ENCODE measurements around the gene PIEZO2.

Gene PIEZO2

DNA sequence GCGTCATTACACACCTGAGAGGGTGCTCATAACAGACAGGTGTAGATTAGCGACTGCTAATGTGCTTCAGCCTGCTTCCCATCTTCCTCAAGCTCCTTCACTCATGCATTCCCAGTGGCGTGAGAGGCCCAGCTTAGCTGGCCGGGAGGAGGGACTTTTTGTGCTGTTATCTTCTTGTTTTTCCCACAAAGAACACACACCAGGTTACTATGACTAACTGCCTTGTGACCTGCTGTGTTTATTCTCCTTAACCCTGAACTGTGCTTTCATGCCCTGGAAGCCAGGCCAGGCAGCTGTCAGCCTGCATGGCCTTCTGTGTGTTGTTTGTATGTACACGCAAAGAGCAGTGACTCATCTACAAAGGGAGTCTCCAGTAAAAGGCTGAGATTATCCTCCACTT is 143.8 kb downstream of the PIEZO2 start:
- no peaks in the 10 kb centered on the region for H3K36me3 Mint-ChIP-seq (ENCODE audit: low read depth)
- H3K27ac Mint-ChIP-seq, result peak overlapping the region in 1 of 3 experiments; percentile 38
- H3K4me3 Mint-ChIP-seq, result no peak overlapping the region
- TF ChIP-seq, protein P1, sequence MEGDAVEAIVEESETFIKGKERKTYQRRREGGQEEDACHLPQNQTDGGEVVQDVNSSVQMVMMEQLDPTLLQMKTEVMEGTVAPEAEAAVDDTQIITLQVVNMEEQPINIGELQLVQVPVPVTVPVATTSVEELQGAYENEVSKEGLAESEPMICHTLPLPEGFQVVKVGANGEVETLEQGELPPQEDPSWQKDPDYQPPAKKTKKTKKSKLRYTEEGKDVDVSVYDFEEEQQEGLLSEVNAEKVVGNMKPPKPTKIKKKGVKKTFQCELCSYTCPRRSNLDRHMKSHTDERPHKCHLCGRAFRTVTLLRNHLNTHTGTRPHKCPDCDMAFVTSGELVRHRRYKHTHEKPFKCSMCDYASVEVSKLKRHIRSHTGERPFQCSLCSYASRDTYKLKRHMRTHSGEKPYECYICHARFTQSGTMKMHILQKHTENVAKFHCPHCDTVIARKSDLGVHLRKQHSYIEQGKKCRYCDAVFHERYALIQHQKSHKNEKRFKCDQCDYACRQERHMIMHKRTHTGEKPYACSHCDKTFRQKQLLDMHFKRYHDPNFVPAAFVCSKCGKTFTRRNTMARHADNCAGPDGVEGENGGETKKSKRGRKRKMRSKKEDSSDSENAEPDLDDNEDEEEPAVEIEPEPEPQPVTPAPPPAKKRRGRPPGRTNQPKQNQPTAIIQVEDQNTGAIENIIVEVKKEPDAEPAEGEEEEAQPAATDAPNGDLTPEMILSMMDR (IDR thresholded peaks at IDR 0.05; ENCODE audit: unreplicated experiment in 3 of 3), result no peak
- no peaks in the 10 kb centered on the region for H3K27me3 Mint-ChIP-seq (ENCODE audit: low read depth)
- H3K9me3 Mint-ChIP-seq, result peaks cover 4% of the 10 kb centered on the region
- H3K4me1 Mint-ChIP-seq, result peaks cover 23% of the 10 kb centered on the region

DNA sequence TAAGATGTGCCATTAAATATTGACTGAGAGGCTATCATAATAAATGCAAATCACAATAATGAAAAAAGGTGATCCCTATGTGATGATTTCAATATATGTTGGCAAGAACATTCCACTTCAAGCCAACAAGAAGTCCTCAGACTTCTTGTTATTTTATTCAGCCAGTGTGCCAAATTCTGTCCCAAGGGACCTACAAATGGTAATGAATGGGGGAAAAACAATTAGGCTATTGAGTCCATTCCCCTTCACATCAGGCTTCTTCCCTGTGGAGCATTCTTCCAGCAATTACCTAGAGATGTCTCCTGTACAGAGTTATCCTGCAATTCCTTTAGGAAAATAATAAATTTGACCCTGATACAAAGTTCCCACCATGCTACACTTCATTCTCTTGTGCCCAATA is 144.4 kb downstream of the PIEZO2 start:
- no peak overlapping the region for H3K4me3 Mint-ChIP-seq
- H3K27ac Mint-ChIP-seq, result no peak overlapping the region
- H3K27me3 Mint-ChIP-seq (ENCODE audit: low read depth), result no peaks in the 10 kb centered on the region
- H3K36me3 Mint-ChIP-seq (ENCODE audit: low read depth), result no peaks in the 10 kb centered on the region
- peaks cover 23% of the 10 kb centered on the region for H3K4me1 Mint-ChIP-seq
- TF ChIP-seq, protein P1 (IDR thresholded peaks at IDR 0.05; ENCODE audit: unreplicated experiment in 3 of 3), result no peak
- peaks cover 4% of the 10 kb centered on the region for H3K9me3 Mint-ChIP-seq

DNA sequence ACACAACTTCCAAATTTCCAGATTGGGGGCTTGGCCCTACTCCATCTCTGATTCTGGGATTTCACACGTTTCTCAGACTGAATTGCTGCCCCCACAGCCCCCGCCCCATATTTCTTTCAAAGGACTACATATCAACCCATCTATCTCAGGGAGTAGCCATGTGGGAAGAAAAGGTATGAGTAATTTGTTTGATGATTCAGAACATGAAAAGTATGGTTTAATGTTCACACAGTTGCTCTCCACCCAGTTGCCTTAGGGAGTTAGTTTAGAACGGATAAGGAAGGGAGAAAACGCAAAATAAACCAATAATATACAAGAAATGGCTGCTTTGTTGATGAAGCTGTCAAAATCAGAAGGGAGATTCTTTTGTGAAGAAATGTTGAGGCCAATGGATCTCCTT is 145.1 kb downstream of the PIEZO2 start:
- Mint-ChIP-seq H3K4me1 (peaks cover 23% of the 10 kb centered on the region), H3K27me3 (ENCODE audit: low read depth) (no peaks in the 10 kb centered on the region), H3K4me3 (no peak overlapping the region), H3K36me3 (ENCODE audit: low read depth) (no peaks in the 10 kb centered on the region), H3K27ac (no peak overlapping the region), H3K9me3 (peaks cover 4% of the 10 kb centered on the region)
- TF ChIP-seq, protein P1 (IDR thresholded peaks at IDR 0.05; ENCODE audit: unreplicated experiment in 3 of 3), result no peak

DNA sequence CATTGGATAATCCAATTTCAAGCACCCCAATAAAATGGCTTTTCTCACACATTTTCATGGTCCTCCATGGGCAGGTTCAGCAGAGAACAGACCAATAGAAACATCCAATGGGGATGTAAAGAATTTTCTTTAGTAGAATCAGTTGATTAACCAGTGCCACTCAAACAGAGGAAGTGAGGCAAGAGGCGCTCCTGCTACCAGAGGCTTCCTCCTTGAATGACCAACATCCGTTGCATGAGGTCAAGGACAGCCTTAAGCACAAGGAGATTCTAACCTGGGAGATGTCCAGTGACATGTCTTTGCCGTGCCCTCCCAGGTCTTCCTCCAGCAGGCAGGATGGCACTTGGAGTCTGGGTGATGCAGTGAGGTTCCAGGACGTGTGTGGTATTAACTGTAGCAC is 146.6 kb downstream of the PIEZO2 start:
- Mint-ChIP-seq H3K27ac (no peak overlapping the region), H3K4me3 (no peak overlapping the region), H3K9me3 (peaks cover 8% of the 10 kb centered on the region), H3K27me3 (ENCODE audit: low read depth) (no peaks in the 10 kb centered on the region), H3K36me3 (ENCODE audit: low read depth) (peaks cover 5% of the 10 kb centered on the region), H3K4me1 (peaks cover 18% of the 10 kb centered on the region)
- TF ChIP-seq, protein P1 (IDR thresholded peaks at IDR 0.05; ENCODE audit: unreplicated experiment in 3 of 3), result no peak

DNA sequence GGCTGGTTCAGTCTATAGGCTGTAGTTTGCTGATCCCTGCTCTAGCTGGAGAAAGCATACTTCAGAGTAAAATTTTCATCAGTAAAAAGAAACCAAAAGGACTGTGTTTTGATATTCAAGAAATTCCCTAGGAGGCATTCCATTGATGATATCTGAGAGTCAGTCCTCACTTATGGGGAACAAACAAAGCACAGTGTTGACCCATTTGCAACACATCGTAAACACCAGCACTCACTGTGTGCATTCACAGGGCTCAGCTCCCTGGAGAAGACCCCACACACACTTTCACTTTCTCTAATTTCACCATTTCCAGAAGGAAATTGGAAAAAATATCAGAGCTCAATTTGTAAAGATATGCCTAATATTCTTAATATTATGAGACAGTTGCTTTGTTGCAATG is 147.1 kb downstream of the PIEZO2 start:
- peaks cover 13% of the 10 kb centered on the region for H3K4me1 Mint-ChIP-seq
- H3K9me3 Mint-ChIP-seq, result peaks cover 14% of the 10 kb centered on the region
- TF ChIP-seq, protein P1 (IDR thresholded peaks at IDR 0.05; ENCODE audit: unreplicated experiment in 3 of 3), result no peak
- no peak overlapping the region for H3K4me3 Mint-ChIP-seq
- peaks cover 9% of the 10 kb centered on the region for H3K36me3 Mint-ChIP-seq (ENCODE audit: low read depth)
- H3K27ac Mint-ChIP-seq, result no peak overlapping the region
- H3K27me3 Mint-ChIP-seq (ENCODE audit: low read depth), result no peaks in the 10 kb centered on the region

DNA sequence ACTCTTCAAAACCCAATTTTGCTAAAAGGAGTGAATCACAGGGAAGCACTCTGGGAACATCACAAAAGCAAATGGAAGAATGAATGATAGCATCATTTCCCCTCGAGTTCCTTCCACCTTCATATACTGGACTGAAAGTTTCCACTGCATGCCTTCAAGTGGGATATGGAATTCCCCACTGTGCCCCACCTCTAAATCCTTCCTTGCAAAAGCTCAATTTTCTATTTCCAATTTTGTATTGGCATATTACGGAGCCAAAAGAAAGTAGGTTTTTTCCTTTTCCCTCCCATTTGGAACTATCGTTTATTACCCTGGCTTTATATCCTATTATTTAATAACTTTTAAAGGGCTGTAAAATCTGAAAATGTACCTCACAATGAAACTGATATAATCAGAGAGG is 149.3 kb downstream of the PIEZO2 start:
- no peaks in the 10 kb centered on the region for H3K27me3 Mint-ChIP-seq (ENCODE audit: low read depth)
- H3K4me3 Mint-ChIP-seq, result no peak overlapping the region
- H3K36me3 Mint-ChIP-seq (ENCODE audit: low read depth), result peaks cover 22% of the 10 kb centered on the region
- H3K27ac Mint-ChIP-seq, result no peak overlapping the region
- H3K9me3 Mint-ChIP-seq, result peaks cover 28% of the 10 kb centered on the region
- TF ChIP-seq, protein P1 (IDR thresholded peaks at IDR 0.05; ENCODE audit: unreplicated experiment in 3 of 3), result no peak
- H3K4me1 Mint-ChIP-seq, result peaks cover under 1% of the 10 kb centered on the region

Data from nephron (organoid).